H1 (cell line): ENCODE measurements around the gene KLRF1. TPM values are rescaled to one million over a fixed set of nuclear protein-coding genes. Genes with fewer than 3 reads are reported as not detected.

Source experiments
- CTCF ChIA-PET: fragments of 300-600 bp; sonication (Branson Sonifier 250); formaldehyde crosslinking; loops from one replicate; lab custom pipeline; 2021; ENCODE audit not compliant: partially characterized antibody; lab: Charles Lee
- POLR2A ChIA-PET: fragments of 300-600 bp; sonication (Branson Sonifier 250); formaldehyde crosslinking; loops from one replicate; lab custom pipeline; 2021; ENCODE audit warnings: inconsistent platforms; ENCODE audit not compliant: partially characterized antibody; lab: Charles Lee
- DNase-seq, 2 experiments: peaks; one replicate each; pipeline versions ENCODE4 v3.0.0 to v3.0.0-alpha.2; 2010 to 2022; ENCODE audit warnings: low spot score in 2 of 2, low read depth in 1 of 2, mixed read lengths in 1 of 2
- FAIRE-seq: peaks from 2 replicates; lab custom pipeline; 2011; peaks lifted over from hg19 to GRCh38; lab: Jason Lieb, UNC
- H2AFZ ChIP-seq: 2 replicates; pipeline ENCODE4 v1.8.1; 2012; ENCODE audit warnings: low read length, inconsistent platforms
- H2AK5ac ChIP-seq: 2 replicates; pipeline ENCODE4 v1.6.1; 2013; ENCODE audit warnings: low read depth, low read length
- H2BK120ac ChIP-seq: replicated peaks from 2 replicates; pipeline ENCODE3; 2013; ENCODE audit warnings: low read depth, low read length, inconsistent platforms
- H2BK12ac ChIP-seq: 2 replicates; pipeline ENCODE4 v1.6.1; 2013; ENCODE audit warnings: low read depth, low read length
- H2BK15ac ChIP-seq: 2 replicates; pipeline ENCODE4 v1.6.1; 2013; ENCODE audit warnings: low read length
- H2BK20ac ChIP-seq: 2 replicates; pipeline ENCODE4 v1.6.1; 2013; ENCODE audit warnings: low read length
- H2BK5ac ChIP-seq: 2 replicates; pipeline ENCODE4 v1.6.1; 2013; ENCODE audit warnings: low read depth, low read length
- H3K14ac ChIP-seq: 2 replicates; pipeline ENCODE4 v1.6.1; 2013; ENCODE audit warnings: inconsistent platforms; ENCODE audit not compliant: insufficient read length
- H3K18ac ChIP-seq: 2 replicates; pipeline ENCODE4 v1.6.1; 2013; ENCODE audit warnings: low read length; ENCODE audit errors: extremely low read depth
- H3K23ac ChIP-seq: 2 replicates; pipeline ENCODE4 v1.6.1; 2013; ENCODE audit warnings: inconsistent platforms; ENCODE audit not compliant: insufficient read length
- H3K23me2 ChIP-seq: 2 replicates; pipeline ENCODE4 v1.6.1; 2013; ENCODE audit warnings: low read depth, low read length
- H3K27ac ChIP-seq: 2 replicates; pipeline ENCODE4 v1.6.1; 2011; ENCODE audit warnings: low read depth, low read length, inconsistent platforms
- H3K27me3 ChIP-seq, 4 experiments: replicated peaks in 1 of 4; 1 replicate in 1 of 4; 2 replicates in 3 of 4; pipeline versions ENCODE4 v1.6.1 to v1.8.1; 2011 to 2013; ENCODE audit warnings: low read length in 3 of 4, mild to moderate bottlenecking in 3 of 4, inconsistent platforms in 2 of 4, mixed read lengths in 2 of 4, moderate library complexity in 1 of 4; ENCODE audit not compliant: control insufficient read depth in 3 of 4, insufficient read depth in 3 of 4; ENCODE audit errors: extremely low read depth in 1 of 4
- H3K36me3 ChIP-seq, 4 experiments: 2 replicates each; pipeline versions ENCODE4 v1.6.1 to v1.8.1; 2011 to 2013; ENCODE audit warnings: mild to moderate bottlenecking in 4 of 4, low read length in 3 of 4, moderate library complexity in 2 of 4, control low read depth in 1 of 4, inconsistent platforms in 1 of 4; ENCODE audit not compliant: insufficient read depth in 4 of 4, control insufficient read depth in 2 of 4
- H3K4ac ChIP-seq: replicated peaks from 2 replicates; pipeline ENCODE3; 2013; ENCODE audit warnings: low read length, low read depth, mixed read lengths, inconsistent platforms; ENCODE audit not compliant: insufficient read length
- H3K4me1 ChIP-seq, 4 experiments: replicated peaks in 1 of 4; 1 replicate in 1 of 4; 2 replicates in 3 of 4; pipeline versions ENCODE4 v1.6.1 to v1.8.1; 2011 to 2013; ENCODE audit warnings: low read length in 3 of 4, inconsistent platforms in 2 of 4, mixed read lengths in 1 of 4; ENCODE audit not compliant: insufficient read depth in 4 of 4, control insufficient read depth in 3 of 4
- H3K4me2 ChIP-seq, 2 experiments: 2 replicates each; pipeline versions ENCODE4 v1.6.1 to v1.8.1; 2011 to 2013; ENCODE audit warnings: low read depth in 2 of 2, low read length in 2 of 2, control low read depth in 1 of 2, inconsistent platforms in 1 of 2, mild to moderate bottlenecking in 1 of 2; ENCODE audit not compliant: insufficient read depth in 1 of 2
- H3K4me3 ChIP-seq, 4 experiments: fragments of 200-600, 300-600 bp in 1 of 4; sonication (generic), shearing (Covaris generic), sonication (Bioruptor Twin) in 1 of 4; 2 replicates each; pipeline versions ENCODE4 v1.5.1 to v1.8.1; 2011 to 2016; ENCODE audit warnings: low read length in 4 of 4, low read depth in 3 of 4, control low read depth in 2 of 4, inconsistent platforms in 2 of 4, mild to moderate bottlenecking in 2 of 4, mixed read lengths in 1 of 4, moderate library complexity in 1 of 4; ENCODE audit not compliant: insufficient read depth in 2 of 4; ENCODE audit errors: extremely low read depth in 1 of 4
- H3K56ac ChIP-seq: replicated peaks from 2 replicates; pipeline ENCODE3; 2013; ENCODE audit warnings: low read depth, mild to moderate bottlenecking, mixed read lengths, low read length, inconsistent platforms; ENCODE audit not compliant: insufficient read length
- H3K79me1 ChIP-seq: 2 replicates; pipeline ENCODE4 v1.6.1; 2013; ENCODE audit warnings: low read depth, low read length, control low read depth
- H3K79me2 ChIP-seq, 2 experiments: 2 replicates each; pipeline versions ENCODE4 v1.6.1 to v1.8.1; 2012 to 2013; ENCODE audit warnings: low read length in 2 of 2, mild to moderate bottlenecking in 2 of 2, inconsistent platforms in 1 of 2; ENCODE audit not compliant: insufficient read depth in 2 of 2, control insufficient read depth in 1 of 2
- H3K9ac ChIP-seq, 4 experiments: replicated peaks in 1 of 4; 1 replicate in 1 of 4; 2 replicates in 3 of 4; pipeline versions ENCODE4 v1.6.1 to v1.8.1; 2011 to 2013; ENCODE audit warnings: low read depth in 3 of 4, low read length in 3 of 4, control low read depth in 2 of 4, mild to moderate bottlenecking in 2 of 4, moderate library complexity in 2 of 4, inconsistent platforms in 1 of 4; ENCODE audit errors: extremely low read depth in 1 of 4
- H3K9me3 ChIP-seq, 2 experiments: 2 replicates each; pipeline versions ENCODE4 v1.6.1 to v1.8.1; 2012 to 2013; ENCODE audit warnings: mild to moderate bottlenecking in 2 of 2, moderate library complexity in 2 of 2, control low read depth in 1 of 2, inconsistent platforms in 1 of 2, low read depth in 1 of 2, low read length in 1 of 2, mixed read lengths in 1 of 2; ENCODE audit not compliant: insufficient read depth in 2 of 2
- H4K20me1 ChIP-seq, 2 experiments: replicated peaks in 1 of 2; 2 replicates each; pipeline versions ENCODE3 to v1.8.1; 2011 to 2013; ENCODE audit warnings: inconsistent platforms in 2 of 2, low read length in 2 of 2, mild to moderate bottlenecking in 1 of 2; ENCODE audit not compliant: insufficient read depth in 2 of 2, control insufficient read depth in 1 of 2
- H4K5ac ChIP-seq: 2 replicates; pipeline ENCODE4 v1.6.1; 2013; ENCODE audit warnings: low read length, low read depth, mixed read lengths, inconsistent platforms; ENCODE audit not compliant: insufficient read length
- H4K8ac ChIP-seq: 2 replicates; pipeline ENCODE4 v1.8.0; 2013; ENCODE audit warnings: mild to moderate bottlenecking, moderate library complexity, low read length, inconsistent platforms; ENCODE audit not compliant: insufficient read depth; ENCODE audit errors: extremely low read depth
- H4K91ac ChIP-seq: replicated peaks from 2 replicates; pipeline ENCODE3; 2013; ENCODE audit warnings: low read length, mixed read lengths, inconsistent platforms; ENCODE audit not compliant: insufficient read length
- ASH2L ChIP-seq: fragments of 200-600, 300-600 bp; sonication (generic); IDR thresholded peaks from one replicate; pipeline ENCODE4 v1.7.1; 2017; ENCODE audit warnings: low read length
- EP300 ChIP-seq, 2 experiments: IDR thresholded peaks; 1 replicate in 1 of 2; 2 replicates in 1 of 2; pipeline ENCODE4 v1.6.1; 2011 to 2012; ENCODE audit warnings: low read depth in 2 of 2, low read length in 2 of 2, mild to moderate bottlenecking in 2 of 2, borderline replicate concordance in 1 of 2, inconsistent platforms in 1 of 2, moderate library complexity in 1 of 2
- HDAC6 ChIP-seq: IDR thresholded peaks from one replicate; pipeline ENCODE4 v1.7.1; 2012; ENCODE audit warnings: low read depth, mild to moderate bottlenecking, inconsistent platforms, low read length, moderate library complexity
- KDM4A ChIP-seq: IDR thresholded peaks from one replicate; pipeline ENCODE4 v1.7.1; 2012; ENCODE audit warnings: low read depth, mild to moderate bottlenecking, moderate library complexity, low read length, inconsistent platforms; ENCODE audit not compliant: severe bottlenecking
- KDM5A ChIP-seq: fragments of 200-600 bp; IDR thresholded peaks from 2 replicates; pipeline ENCODE4 v1.7.1; 2012; ENCODE audit warnings: mild to moderate bottlenecking, low read length, inconsistent platforms, mixed read lengths
- POLR2A ChIP-seq, 2 experiments: IDR thresholded peaks; 1 replicate in 1 of 2; 2 replicates in 1 of 2; pipeline ENCODE4 v1.6.1; 2011; ENCODE audit warnings: low read depth in 2 of 2, low read length in 2 of 2, mild to moderate bottlenecking in 2 of 2; ENCODE audit errors: control extremely low read depth in 1 of 2
- RXRA ChIP-seq: IDR thresholded peaks from 2 replicates; pipeline ENCODE4 v1.6.1; 2011; ENCODE audit warnings: low read depth, mild to moderate bottlenecking, low read length, moderate library complexity; ENCODE audit not compliant: insufficient read depth
- SP2 ChIP-seq: IDR thresholded peaks from 2 replicates; pipeline ENCODE4 v1.6.1; 2012; ENCODE audit warnings: mild to moderate bottlenecking, low read length, inconsistent platforms
- SRF ChIP-seq: IDR thresholded peaks from 2 replicates; pipeline ENCODE4 v1.6.1; 2011; ENCODE audit warnings: mild to moderate bottlenecking, low read depth, low read length, moderate library complexity
- WGBS, 2 experiments: shearing (Covaris generic) in 1 of 2; methylation state at CpG; one replicate each; pipeline versions ENCODE4 v1.1.6 to v1.1.7; 2013 to 2015; ENCODE audit warnings: low lambda C conversion rate in 2 of 2, mixed read lengths in 2 of 2, inconsistent platforms in 1 of 2, low coverage in 1 of 2, missing lambda C conversion rate in 1 of 2; ENCODE audit not compliant: insufficient replicate concordance in 2 of 2, insufficient coverage in 1 of 2, insufficient read length in 1 of 2; ENCODE audit errors: extremely low coverage in 1 of 2, missing lambda C conversion rate in 1 of 2; 5-methylcytosine and 5-hydroxymethylcytosine counted together
- polyA plus RNA-seq, 7 experiments: library from polyadenylated mRNA; depleted of rRNA in 3 of 7; stranded (reverse) in 5 of 7; unstranded in 2 of 7; fragments of >200 nt in 5 of 7; fragments of 200-250 nt in 2 of 7; gene quantifications; 1 replicate in 5 of 7; 2 replicates in 1 of 7; 4 replicates in 1 of 7; pipeline versions ENCODE4 v1.2.1 to v1.2.3, GENCODE V29; 2011 to 2013; ENCODE audit warnings: missing spikeins in 2 of 7, mixed read lengths in 2 of 7
- total RNA-seq: library from RNA; stranded (reverse); fragmentation: NEBNext Ultra II Directional; extraction: Animal tissue kit (Norgen Biotek cat#: 25700); gene quantifications from 2 replicates; pipeline ENCODE4 v1.2.1, GENCODE V29; 2021
- TF ChIP-seq, protein P1 (sequence below): IDR thresholded peaks from 2 replicates; pipeline ENCODE4 v1.6.1; 2012; ENCODE audit warnings: low read length, inconsistent platforms

Gene KLRF1
- total and polyA plus RNA-seq, 2 of the 8 experiments (the other 6 are each of a cell fraction or from before 2014, with no cell fraction given): not detected

DNA sequence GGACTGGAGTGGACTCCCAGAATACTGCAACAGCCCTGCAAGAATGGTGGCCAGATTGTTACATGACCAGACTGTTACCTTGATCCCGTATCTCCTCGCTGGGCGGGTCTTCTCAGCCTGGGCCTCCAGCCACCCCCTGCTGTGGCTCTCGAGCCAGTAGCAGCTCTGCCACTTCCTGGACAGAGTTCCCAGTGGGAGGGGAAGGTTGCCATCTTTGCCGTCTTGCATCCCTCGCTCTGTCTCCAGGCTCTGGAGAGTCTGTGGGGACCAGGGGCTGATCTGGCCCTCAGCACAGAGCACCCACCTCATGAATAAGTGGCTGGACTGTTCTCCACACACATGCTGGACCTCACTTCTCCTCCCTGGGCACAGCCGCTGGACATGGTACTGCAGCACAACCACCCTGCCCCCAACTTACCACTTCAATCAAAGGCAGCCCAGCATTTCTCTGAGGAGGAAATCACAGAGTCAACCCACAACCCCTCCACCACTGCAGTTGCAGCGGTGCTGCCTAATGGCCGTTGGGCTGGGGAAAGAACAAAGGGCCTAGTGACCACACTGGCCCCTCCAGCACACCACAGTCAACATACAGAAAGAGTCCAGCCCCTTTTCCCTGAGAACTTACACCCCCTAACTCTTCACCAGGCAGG is 6.9 kb upstream of the KLRF1 start:
- Histone ChIP-seq H3K4me2 (no peak overlapping the region), H4K5ac (no peak overlapping the region), H3K56ac (no peak overlapping the region), H3K79me2 (no peaks in the 10 kb centered on the region), H3K18ac (no peak overlapping the region), H4K20me1 (no peaks in the 10 kb centered on the region), H2BK12ac (no peak overlapping the region), H3K4me3 (no peak overlapping the region), H3K36me3 (no peaks in the 10 kb centered on the region), H3K4ac (no peak overlapping the region), H3K27me3 (no peaks in the 10 kb centered on the region), H3K4me1 (no peaks in the 10 kb centered on the region), H3K27ac (no peak overlapping the region), H2BK15ac (no peak overlapping the region), H3K23ac (no peak overlapping the region), H3K9ac (no peak overlapping the region), H4K91ac (no peak overlapping the region), H2AFZ (no peak overlapping the region), H2BK5ac (no peak overlapping the region), H2AK5ac (no peak overlapping the region), H2BK120ac (no peak overlapping the region), H2BK20ac (no peak overlapping the region), H3K9me3 (no peaks in the 10 kb centered on the region), H3K79me1 (no peaks in the 10 kb centered on the region), H3K23me2 (no peaks in the 10 kb centered on the region), H3K14ac (no peak overlapping the region), H4K8ac (peak overlapping the region; percentile 36)
- ChIA-PET CTCF (interaction anchor here (7.5 kb wide), 1 partner anchor 22 kb away, joined by 54 read pairs; no protein-coding TSS in a partner anchor), POLR2A (no interaction called here)
- whole genome bisulfite sequencing, 2 experiments: 91% methylated on average over 9 of the region's 9 CpGs; no CpG with 5 or more reads in 1 of the 2 experiments
- no peak for DNase-seq
- FAIRE-seq: no peak
- no peak for TF ChIP-seq RXRA
- TF ChIP-seq POLR2A (IDR thresholded peaks at IDR 0.05; ENCODE audit: control extremely low read depth in 1 of 2, low read depth in 2 of 2, low read length in 2 of 2): no peak
- no peak for TF ChIP-seq SP2
- TF ChIP-seq, protein P1, sequence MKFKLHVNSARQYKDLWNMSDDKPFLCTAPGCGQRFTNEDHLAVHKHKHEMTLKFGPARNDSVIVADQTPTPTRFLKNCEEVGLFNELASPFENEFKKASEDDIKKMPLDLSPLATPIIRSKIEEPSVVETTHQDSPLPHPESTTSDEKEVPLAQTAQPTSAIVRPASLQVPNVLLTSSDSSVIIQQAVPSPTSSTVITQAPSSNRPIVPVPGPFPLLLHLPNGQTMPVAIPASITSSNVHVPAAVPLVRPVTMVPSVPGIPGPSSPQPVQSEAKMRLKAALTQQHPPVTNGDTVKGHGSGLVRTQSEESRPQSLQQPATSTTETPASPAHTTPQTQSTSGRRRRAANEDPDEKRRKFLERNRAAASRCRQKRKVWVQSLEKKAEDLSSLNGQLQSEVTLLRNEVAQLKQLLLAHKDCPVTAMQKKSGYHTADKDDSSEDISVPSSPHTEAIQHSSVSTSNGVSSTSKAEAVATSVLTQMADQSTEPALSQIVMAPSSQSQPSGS: no peak
- TF ChIP-seq KDM4A: no peak
- no peak for TF ChIP-seq HDAC6
- TF ChIP-seq KDM5A: no peak
- no peak for TF ChIP-seq SRF
- no peak for TF ChIP-seq ASH2L
- no peak for TF ChIP-seq EP300 (IDR thresholded peaks at IDR 0.05; ENCODE audit: borderline replicate concordance in 1 of 2, low read depth in 2 of 2, low read length in 2 of 2)
